GM19023 (cell line): ENCODE results near the gene RPTOR.
"Not testable (repeated sequence)": the region's sequence is repeated elsewhere in the genome, so short reads cannot be mapped to it uniquely, and the experiment has no call there.

Experiments used
- ATAC-seq: cut with Tn5 transposase; IDR thresholded peaks from one replicate; pipeline ENCODE4 v1.9.1; 2021; ENCODE audit warnings: mild to moderate bottlenecking, moderate library complexity; ENCODE audit not compliant: unreplicated experiment

RPTOR gene

DNA sequence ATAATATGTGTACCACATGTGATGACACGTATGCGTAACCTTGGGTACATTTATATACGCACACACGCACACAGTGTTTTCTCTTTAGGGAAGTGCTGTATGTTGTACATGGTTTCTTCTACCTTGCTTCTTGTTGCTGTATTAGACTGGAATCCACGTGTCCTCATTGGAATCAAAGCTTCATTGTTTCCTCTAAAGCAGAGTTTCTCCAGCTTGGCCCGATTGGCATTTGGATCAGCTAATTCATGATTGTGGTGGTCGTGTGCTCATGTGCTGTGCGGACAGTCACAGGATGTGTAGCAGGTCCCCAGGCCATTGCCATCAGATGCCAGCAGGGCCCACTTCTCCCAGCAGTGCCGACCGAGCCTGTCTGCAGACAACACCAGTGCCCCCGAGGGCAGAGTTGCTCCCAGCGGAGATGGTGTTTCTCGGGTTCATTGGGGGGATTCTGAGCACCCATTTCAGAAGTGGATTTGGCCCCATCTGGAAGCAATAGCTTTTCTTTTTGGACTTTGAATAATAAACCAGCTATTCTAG, 148.4 kb downstream of the RPTOR start:
- no peak for ATAC-seq

DNA sequence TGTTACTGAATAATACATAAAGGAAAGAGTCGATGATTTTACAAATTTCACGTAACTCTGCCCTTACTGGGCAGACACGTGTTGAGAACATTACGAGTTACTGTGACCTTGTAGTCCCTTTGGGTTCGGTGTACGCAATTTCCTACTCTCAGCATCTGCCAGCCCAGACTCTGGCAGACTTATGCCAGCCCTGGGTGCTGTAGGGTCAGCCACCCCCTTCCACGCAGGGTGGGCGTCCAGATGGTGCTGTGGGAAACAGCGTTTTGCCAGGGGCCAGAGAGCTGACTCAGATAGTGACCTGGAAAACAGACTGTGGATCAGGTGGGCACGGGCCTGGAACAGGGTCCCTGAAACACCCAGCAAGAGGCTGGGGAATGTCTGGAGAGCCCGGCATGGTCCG, 148.9 kb downstream of the RPTOR start:
- no peak for ATAC-seq

DNA sequence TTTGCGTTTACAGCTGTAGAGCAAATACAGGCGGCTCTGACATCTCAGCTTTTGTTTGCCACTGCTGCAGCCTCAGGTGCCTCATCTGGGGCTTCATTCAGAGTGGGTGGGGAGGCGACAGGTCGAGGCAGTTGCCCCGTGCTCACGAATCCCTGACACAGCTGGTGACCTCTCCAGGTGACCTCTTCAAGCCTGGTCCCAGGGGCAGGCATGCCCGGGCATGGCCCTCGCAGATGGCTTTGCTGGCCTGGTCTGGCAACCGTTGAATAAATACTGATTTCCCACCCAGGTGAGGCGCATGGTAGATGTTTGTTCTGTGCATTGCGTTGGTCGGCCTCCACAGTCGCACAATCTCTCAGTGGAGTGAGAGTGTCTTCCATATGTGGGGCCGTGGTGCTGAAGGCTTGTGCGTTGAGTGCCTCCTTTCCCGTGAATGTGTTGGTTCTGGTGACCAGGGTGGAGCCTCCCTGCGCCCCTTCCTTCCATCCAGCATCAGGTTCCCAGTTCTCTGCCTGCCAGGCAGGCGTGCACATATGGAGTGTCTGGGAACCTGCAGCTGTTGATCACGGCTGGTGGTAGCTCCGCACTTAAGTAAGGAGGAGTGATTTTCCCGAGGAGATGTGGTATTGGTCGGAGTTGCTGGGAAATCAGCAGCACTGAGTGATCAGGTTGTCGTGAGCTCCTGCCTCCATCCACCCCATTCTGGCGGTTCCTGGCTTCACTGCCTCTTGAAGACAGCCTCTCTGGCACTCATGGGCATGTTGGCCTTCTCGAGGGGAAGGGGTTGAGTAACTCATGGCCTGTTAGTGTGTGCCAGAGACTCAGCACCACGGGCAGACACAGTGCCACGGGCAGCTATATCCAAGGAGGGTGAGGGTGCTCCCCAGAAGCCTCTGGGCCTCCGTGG, 149.7 kb downstream of the RPTOR start:
- ATAC-seq: no peak

DNA sequence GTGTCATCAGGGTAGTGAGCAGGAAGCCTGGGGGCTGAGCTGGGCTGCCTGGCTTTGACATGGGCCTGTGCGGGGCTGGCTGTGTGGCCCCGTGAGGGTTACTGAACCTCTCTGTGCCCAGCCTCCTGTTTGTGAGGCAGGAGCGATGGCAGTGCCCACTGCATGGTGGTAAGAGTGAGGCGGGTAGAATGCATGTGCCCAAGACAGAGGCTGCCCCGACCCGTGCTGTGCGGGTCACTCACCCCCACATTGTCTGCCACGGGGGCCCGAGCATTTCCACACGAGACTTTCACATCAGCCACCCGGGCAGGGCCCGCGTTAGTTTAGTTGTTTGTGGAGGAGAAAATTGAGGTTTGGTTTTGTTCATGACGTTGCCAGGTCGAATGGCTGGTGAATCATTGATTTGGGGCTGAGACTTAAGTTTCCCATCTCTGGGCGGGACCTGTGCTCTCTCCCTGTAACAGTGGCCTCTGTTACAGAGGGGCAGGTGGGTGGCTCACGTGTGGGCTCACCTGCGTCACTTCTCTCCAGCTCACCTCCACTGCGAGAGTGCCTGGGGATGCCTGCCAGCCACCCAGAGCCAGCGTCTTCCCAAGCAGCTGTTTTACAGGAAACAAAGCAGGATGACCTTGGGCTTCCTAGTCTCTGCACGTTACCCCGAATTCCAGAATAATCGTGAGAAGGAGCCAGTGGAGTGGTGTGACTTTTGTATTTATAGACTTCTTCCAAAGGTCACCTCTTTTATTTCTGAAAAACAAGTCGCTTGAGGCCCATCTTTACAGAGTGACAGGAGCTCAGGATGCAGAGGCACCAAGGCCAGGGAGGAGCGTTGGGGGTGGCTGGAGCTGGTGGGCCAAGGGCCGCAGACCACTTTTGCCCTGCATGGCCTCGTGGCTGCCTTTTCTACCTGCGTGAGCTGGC, 150.6 kb downstream of the RPTOR start:
- no peak for ATAC-seq

DNA sequence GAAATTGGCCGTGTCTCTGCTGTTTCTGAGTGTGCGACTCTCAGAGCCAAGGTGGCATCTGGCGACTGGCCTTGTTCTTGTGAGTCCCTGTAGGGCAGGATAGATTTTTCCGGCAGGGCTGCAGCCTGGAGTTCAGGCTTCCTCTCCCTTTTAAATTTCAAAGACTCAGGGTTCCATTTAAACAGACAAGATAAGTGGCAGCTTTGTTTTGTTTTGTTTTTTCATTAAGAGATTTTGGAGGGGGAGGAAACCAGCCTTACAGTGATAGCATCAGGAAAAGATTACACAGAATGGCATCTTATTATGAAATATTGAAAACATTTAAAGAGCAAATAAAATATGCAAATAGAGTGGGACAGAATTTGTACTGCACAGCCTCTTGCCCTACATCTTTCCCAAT, 151.3 kb downstream of the RPTOR start:
- ATAC-seq: no peak

DNA sequence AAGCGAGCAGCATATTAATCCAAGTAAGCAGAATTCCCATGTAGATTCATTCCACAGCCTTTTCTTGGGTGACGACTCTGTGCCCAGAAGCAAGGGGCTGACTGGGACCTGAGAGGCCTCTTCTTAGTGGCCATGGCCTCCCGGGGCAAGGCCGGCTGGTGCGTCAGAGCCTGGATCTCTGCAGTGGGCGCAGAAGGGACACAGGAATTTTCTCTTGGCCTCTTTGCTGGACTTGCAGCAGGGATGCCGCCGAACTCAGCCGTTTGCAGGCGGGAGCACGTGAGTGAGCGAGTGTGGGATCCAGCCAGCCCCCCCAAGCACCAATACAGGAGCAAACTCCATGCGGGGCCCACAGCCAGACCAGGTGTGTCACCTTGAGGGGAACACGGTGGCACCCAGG, 151.8 kb downstream of the RPTOR start:
- no peak for ATAC-seq

DNA sequence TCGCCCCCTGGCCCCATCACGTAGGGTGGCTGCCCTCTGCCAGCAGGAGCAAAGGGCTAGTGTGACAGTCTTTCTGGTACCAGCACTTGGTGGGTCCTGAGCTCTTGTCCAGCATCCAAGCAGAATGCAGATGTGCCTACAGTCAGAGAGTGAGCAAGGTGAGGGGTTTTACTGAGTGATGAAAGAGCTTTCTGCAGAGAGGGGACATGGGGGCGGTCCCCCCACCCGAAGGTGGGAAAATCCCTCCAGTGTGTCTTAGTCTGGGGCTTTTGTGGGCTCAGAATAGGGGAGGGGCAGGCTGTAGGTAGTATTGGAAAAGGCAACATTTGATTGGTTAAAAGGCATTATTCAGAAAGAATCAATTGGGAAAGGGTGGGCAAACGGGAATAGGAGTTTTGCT, 152.3 kb downstream of the RPTOR start:
- ATAC-seq: no peak

DNA sequence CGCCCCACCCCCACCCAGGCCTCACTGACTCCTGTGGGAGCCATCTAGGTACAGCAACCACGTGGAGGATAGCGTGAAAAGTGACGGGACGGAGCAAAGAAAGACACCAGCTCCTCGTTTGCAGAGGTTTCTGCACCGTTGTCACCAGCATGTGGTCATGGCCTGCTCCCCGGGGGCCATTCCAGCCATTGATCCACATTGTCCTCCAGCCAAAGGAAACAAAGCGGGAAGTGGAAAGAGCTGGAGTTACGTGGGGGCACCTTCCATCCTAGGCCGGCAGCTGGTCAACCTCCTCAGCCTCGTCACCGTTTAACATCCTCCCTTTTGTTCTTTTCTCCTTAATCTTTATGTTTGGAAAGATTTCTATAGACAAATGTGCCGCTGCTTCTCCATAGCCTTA, 153.7 kb downstream of the RPTOR start:
- no peak for ATAC-seq

DNA sequence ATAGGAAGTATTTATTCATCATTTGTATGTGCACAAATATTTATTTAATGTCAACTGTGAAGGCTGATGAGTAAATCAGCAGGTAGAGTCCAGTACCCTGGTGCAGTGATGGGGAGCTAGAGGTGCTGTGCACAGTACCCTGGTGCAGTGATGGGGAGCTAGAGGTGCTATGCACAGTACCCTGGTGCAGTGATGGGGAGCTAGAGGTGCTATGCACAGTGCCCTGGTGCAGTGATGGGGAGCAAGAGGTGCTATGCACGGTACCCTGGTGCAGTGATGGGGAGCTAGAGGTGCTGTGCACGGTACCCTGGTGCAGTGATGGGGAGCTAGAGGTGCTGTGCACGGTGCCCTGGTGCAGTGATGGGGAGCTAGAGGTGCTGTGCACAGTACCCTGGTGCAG, 154.6 kb downstream of the RPTOR start:
- ATAC-seq: not testable (repeated sequence)

DNA sequence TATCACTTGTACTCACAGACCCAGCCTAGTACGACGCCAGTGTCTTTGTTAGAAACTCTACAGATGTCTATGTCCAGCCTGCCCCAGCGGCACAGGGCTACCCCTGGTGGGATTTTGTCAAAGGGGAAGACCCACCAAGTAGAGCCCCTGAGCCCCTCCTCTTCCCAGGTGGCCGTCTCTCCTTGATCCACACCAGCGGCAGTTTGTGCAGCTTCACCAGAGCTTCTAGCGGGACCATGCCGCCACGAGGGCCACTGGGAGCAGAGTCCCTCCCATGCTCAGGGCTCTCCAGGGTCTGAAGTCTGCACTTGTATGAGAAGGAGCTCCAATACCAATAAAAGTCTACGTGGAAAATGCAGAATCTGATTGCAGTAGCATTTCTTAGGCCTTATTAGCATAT, 157.1 kb downstream of the RPTOR start:
- no peak for ATAC-seq

DNA sequence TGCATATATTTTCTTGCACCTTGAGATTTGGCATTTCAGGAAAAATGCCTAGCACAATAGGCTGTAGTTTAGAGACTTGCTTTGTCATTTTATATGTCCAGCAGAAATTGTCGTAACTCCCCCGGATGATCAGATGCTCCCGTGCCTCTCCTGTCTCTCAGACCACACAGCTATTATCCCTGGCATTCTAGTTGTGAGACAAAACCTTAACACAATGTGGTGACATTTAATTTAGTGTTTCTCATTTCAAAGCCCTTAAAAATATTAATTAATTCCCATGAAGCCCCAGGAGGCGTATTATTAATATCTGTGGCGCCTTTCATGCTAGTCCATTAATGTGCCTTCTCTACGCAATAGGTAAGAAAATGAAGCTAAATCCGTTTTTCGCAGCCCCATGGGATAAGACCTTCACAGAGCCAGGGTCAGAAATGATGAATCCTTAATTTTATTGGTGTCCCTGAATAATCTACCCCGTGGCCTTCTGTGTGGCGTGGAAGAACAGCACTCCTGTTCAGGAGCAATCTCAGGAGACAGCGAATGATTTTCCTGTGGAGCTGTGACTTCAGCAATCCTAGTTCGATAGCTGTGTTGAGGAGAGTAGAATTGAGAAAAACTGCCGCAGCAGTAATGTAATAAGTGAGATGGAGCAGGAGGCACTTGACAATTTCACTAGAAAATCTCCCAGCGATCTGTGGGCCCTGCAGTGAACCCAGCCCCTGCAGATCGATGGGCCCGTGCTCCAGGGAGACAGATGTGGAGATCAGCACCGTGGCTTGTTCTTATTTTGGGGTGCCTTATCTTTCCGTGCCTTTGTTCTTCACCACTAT, 157.9 kb downstream of the RPTOR start:
- no peak for ATAC-seq

DNA sequence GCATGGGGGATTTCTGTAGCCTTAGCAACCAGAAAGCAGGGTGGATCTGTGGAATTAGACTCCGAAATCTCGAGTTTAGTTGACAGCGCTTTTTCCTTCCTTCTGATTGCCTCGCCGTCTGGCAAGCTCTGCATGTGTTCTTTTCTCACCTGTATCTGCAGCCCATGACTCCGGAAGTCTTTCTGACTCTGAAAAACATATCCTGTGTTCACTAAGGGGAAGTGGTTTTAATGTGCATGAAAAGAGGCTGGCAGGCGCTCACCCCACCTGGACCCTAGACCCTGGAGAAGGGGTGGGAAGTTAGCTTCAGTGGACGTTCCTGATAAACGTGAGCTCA, 158.5 kb downstream of the RPTOR start:
- no peak for ATAC-seq

DNA sequence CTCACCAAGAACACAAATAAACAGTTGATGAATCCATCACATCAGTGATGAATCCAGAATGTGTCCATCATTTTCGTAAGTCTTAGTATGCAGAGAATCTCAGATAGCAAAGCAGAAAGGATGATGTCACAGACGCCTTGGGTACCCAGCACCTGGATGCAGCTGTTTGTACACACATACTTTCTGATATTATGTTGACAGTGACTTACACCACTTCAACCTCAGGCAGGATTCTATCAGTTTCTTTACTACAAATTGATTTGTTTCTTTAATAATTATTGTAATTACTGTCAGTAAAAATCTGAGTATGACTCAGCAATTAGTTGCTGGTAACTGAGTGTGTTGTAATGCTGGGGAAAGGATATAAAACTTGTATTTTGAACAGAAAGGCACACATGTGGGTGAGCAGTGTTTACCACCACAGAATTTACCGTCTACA, 159.8 kb downstream of the RPTOR start:
- no peak for ATAC-seq

DNA sequence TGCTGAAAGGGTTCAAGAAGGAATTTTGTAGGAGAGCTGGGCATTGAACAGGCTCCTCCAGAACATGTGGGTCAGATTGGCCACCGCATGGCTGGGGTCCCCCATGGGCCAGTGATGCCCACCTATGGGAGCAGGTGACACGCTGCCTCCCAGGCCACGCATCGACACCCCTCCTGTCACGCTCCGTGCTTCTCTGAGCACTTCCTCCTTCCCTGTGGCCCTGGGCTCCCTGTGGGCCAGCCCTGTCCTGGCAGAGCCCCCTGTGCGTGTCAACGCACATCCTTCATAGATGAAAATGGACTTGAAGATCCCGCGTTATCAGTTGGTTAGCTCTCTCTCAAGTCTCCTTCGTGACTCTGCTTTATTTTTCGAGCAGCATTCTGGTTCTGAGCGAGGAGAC, 160.3 kb downstream of the RPTOR start:
- no peak for ATAC-seq

DNA sequence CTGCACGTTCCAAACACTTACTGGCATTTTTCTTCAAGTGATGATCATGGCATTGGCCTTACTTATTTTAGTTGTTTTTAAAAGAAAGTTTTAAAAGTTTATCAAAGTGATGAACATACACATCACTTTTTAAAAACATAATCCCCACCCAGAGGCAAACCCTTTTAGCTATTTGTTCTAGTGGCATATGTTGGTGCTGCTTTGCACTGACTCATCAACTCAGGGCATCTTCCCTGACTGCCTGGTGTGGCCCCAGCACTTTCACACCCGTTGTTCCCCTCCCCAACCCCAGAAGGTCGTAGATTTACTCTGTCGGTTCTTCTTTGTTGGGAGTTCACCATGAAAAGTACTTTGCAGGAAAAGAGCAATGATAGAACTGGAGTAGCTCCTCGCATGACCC, 161.3 kb downstream of the RPTOR start:
- no peak for ATAC-seq

DNA sequence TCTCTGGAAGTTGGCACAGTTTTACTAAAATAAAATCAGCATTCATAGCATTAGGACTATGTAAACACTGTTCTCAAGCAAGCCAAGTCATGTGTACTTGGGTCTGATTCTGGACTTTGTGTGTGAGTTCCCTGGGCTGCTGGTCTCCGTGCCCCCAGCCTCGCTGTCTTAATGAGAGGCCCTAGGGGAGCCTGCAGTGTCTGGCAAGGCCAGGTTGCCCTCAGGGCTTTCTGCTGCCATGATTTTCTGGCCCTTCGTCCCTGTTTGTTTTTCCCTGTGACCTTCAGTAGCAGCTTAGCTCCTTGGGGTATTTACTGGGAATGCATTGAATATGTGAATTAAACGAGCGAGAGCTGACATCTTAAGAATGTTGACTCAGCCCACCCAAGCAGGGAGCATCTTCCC, 161.8 kb downstream of the RPTOR start:
- no peak for ATAC-seq

DNA sequence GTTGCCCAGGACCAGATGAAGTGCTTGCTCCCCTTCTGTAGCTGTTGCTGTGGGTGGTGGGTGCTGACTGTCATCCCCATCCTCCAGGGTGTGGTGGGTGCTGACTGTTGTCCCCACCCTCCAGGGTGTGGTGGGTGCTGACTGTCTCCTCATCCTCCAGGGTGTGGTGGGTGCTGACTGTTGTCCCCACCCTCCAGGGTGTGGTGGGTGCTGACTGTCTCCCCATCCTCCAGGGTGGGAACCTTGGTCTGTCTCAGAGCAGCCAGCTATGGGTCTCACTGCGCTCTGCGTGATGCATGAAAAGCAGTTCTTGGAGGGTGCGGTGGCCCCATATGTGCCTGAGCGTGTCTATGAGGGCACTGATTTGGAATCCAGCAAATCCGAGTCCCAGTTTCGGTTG, 163.8 kb downstream of the RPTOR start:
- no peak for ATAC-seq

DNA sequence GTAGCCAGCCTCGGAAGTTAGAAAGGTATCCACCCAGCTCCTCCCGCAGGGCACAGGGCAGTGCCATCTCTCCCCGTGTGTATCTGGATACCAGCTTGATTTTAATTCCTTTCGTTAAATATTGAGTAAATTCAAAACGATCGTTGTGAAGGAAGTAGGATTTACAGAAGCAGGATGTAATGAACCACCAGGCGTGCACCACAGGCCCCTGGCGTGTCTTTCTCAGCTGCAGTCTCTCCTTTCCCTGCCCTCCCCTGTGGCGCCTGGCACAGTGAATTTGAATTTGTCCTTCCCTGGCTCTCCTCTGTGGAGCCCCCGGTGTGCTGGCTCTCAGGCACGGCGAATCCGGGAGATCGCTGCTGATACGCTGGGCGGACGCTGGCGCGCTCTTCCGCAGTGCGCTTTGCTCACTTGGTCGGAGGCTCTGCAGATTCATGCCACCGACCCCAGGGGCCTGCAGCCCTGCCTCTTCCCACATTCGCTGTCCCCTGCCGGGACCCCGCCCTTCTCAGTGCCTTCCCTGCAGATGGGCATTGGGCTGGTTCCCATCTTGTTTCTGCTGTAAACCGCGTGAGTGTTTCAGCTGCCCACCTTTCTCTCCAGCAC, 164.6 kb downstream of the RPTOR start:
- ATAC-seq: no peak

DNA sequence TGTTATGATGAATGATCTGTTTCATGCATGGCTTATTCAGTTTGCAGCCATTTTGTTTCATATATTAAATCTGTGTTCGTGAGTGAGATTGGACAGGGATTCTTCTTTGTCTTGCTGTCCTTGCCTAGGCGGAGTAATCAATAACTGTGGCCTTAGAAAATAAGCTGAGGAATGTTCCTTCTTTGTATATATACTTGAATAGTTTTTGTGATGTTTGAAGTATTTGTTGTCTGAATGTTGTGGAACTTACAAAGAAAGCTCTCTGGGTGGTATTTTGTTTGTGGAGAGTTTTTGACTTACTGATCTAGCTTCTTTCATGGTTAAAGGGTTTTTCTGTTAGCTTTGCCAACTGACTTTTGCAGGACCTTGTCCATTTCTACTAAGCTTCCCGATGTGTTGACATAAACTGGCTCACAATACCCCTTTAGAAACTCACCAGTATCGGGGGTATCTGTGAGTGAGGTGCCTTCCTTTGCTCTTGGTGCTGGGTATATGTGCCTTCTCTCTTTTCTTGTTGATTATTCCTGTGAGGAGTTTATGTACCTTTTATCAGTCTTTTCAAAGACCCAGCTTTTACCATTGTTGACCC, 166.2 kb downstream of the RPTOR start:
- no peak for ATAC-seq

DNA sequence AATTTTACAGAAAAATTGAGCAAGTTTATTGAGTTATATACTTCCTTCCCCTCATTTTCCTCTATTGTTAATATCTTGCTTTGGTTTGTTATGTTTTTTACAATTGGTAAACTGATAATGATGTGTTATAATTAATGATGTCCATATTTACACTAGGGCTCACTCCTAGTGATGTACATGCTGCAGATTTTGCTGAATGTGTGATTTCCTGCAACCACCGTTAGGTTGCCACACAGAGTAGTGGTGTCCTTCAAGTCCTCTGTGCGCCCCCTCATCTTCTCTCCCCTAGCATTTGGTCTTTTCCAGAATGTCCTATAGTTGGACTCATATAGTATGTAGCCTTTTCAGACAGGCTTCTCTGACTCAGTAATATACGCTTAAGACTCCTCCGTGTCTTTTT, 167.5 kb downstream of the RPTOR start:
- no peak for ATAC-seq
